HG03521 (cell line): ENCODE results near the gene USP44.
"Not testable (repeated sequence)": the region's sequence is repeated elsewhere in the genome, so short reads cannot be mapped to it uniquely, and the experiment has no call there.

Experiments
- ATAC-seq: cut with Tn5 transposase; IDR thresholded peaks from one replicate; pipeline ENCODE4 v1.9.1; 2021; ENCODE audit warnings: mild to moderate bottlenecking, moderate library complexity; ENCODE audit not compliant: unreplicated experiment

USP44 gene

GRCh38 chr12:95511977-95512376 is 39.3 kb downstream of the USP44 start:
- no peak for ATAC-seq

GRCh38 chr12:95509300-95509699 is 42.0 kb downstream of the USP44 start:
- ATAC-seq = no peak

DNA sequence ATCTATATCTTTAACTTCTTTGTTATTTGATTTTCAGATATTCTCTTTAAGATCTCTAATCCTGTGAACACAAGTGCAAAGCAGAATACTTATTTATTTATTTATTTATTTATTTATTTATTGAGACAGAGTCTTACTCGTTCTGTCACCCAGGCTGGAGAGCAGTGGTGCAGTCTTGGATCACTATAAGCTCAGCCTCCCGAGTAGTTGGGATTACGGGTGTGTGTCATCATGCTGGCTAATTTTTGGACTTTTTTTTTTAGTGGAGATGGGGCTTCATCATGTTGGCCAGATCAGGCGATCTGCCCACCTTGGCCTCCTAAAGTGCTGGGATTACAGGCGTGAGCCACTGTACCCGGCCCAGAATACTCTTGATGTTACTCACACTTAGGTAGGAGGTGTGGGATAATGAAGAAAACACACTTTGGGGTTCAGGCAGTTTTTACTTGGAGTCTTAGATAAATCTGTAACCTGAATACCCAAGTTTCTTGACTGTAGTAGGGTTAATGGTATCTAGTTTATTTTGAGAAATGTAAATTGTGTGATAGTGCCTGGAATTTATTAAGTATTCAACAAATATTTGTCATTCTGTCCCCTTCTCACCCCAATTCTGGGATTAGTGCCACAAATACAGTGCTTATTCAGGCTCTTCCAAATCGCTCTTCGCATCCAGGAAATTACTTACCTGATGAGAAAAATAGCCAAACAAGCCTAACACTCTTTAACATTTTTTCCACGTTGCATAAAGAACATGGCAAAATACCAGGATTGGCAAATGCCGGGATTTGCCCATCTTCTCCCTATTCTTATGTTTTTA is 44.4 kb downstream of the USP44 start:
- no peak for ATAC-seq

- no peak for ATAC-seq
These were observed 46.2 kb downstream of the USP44 start for GRCh38 chr12:95505039-95505438.

GRCh38 chr12:95504140-95504539 is 47.1 kb downstream of the USP44 start:
- no peak for ATAC-seq

- no peak for ATAC-seq
These were observed 51.5 kb downstream of the USP44 start for GRCh38 chr12:95499772-95500171.

DNA sequence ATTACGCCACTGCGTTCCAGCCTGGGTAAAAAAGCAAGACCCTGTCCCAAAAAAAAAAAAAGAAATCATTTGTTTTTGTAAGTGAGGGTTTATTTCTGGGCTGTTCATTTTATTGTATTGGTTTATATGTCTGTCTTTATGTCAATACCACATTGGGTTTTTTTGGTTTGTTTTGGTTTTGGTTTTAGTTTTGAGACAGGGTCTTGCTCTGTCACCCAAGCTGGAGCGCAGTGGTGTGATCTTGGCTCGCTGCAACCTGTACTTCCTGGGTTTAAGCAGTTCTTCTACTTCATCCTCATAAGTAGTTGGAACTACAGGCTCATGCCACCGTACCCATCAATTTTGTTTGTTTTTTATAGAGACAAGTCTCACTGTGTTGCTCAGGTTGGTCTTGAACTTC is 52.3 kb downstream of the USP44 start:
- ATAC-seq = no peak

DNA sequence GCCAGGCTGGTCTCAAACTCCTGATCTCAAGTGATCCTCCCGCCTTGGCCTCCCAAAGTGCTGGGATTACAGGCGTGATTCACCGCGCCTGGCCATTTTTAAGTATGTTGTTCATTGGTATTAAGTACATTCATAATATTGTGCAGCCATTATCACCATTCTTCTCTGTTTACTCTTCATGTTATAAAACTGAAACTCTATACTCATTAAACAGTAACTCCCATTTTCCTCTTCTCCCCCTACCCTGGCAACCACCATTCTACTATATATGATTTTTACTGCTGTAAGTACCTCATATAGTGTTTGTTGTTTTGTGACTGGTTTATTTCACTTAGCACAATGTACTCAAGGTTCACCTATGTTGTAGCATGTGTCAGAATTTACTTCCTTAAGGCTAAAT is 54.2 kb downstream of the USP44 start:
- ATAC-seq = no peak

DNA sequence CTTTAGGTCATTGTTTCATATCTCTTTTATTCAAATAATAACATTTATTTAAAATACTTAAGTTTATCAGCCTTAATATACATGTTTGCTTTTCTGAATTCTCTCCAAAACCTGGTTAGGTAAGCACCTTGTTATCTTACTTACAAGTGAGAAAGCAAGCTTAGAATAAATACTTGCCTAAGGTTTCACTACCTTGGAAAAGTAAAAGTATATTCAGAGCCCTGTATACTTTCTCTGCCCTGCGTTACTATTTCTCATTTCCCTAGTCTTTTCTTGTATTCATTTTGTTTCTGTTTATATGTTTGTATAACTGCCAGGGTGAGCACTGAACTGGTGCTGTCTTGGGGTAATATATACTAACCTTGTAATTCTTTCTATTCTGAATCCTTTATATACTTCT is 55.8 kb downstream of the USP44 start:
- ATAC-seq = no peak

DNA sequence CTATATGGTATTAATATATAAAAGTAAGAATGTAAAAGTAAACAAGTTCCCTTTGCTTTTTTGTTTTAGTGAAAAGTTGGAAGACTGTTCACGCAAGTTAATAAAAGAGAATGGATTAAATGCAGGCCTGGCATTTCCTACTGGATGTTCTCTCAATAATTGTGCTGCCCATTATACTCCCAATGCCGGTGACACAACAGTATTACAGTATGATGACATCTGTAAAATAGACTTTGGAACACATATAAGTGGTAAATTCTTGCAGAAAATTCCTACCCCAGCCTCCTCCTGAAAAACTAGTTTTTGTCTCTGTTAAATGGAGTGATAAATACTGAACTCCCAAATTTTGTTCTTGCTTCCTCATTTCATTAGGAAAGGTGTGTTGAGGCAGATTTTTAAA is 56.4 kb downstream of the USP44 start:
- ATAC-seq = no peak

GRCh38 chr12:95492462-95492861 is 58.8 kb downstream of the USP44 start:
- no peak for ATAC-seq

GRCh38 chr12:95487024-95487423 is 64.3 kb downstream of the USP44 start:
- ATAC-seq = no peak

DNA sequence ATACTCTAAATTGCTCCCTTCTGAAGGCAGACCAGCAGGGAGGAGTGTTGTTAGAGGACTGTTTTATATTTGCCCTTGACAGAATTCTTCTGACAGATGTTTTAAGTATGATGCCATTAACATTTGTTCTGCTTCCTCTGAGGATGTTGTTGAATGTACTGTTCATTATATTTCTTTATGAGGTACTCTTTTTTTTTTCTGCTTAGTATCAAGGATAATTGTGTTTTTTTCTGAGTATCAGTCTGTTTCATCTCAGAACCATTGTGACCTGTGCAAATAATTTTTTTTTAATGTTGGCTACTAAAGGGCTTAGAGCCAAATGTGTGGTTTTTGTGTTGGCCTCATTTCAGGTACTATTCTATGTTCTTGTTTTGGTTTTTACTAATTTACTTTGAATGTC is 66.8 kb downstream of the USP44 start:
- no peak for ATAC-seq

- not testable (repeated sequence) for ATAC-seq
These were observed 68.7 kb downstream of the USP44 start for GRCh38 chr12:95482564-95482963.

GRCh38 chr12:95481888-95482287 is 69.4 kb downstream of the USP44 start:
- no peak for ATAC-seq

GRCh38 chr12:95481072-95481471 is 70.2 kb downstream of the USP44 start:
- ATAC-seq = no peak

GRCh38 chr12:95480230-95480629 is 71.0 kb downstream of the USP44 start:
- ATAC-seq = no peak

GRCh38 chr12:95474660-95474958 is 76.7 kb downstream of the USP44 start:
- ATAC-seq = no peak

- peak; percentile 97 for ATAC-seq
These were observed 77.2 kb downstream of the USP44 start, which contains the start of gene METAP2 for GRCh38 chr12:95473884-95474659. Gene METAP2, plus strand, starts transcription at chr12:95474152. Its CDS starts 28 bp downstream, at chr12:95474180.

- peak; percentile 15 for ATAC-seq
These were observed 77.9 kb downstream of the USP44 start for GRCh38 chr12:95473231-95473883.

DNA sequence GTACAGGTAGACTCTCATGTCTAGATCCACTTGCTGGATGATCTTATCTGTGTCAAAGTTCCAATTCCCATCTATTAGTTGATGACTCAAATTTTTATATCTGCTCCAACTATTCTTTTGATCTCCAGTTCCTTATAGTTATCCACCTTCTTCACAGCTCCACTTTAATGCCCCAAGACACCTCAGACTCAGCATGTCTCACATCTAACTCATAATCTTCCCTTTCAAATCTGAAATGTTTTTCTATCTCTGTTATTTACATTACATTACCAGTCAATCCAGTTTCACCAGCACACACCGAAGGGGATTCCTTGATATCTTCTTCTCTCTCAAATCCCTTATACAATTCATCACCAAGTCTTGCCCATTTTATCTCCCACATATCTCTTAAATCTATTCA is 81.0 kb downstream of the USP44 start:
- no peak for ATAC-seq
